D721Med (cell line): Measurements from ENCODE around the gene ACACA.
"Not testable (repeated sequence)": the region's sequence is repeated elsewhere in the genome, so short reads cannot be mapped to it uniquely, and the experiment has no call there.

ENCODE experiments used
- DNase-seq: peaks from one replicate; pipeline ENCODE4 v3.0.0; 2011; ENCODE audit warnings: low spot score; ENCODE audit not compliant: insufficient read length
- FAIRE-seq: peaks from 2 replicates; lab custom pipeline; 2011; peaks lifted over from hg19 to GRCh38; lab: Jason Lieb, UNC
- TF ChIP-seq, protein P1 (sequence below): IDR thresholded peaks from 2 replicates; pipeline ENCODE4 v1.5.1; 2012; ENCODE audit warnings: mild to moderate bottlenecking, control low read depth; ENCODE audit not compliant: insufficient read depth; ENCODE audit errors: missing control alignments

ACACA gene

DNA sequence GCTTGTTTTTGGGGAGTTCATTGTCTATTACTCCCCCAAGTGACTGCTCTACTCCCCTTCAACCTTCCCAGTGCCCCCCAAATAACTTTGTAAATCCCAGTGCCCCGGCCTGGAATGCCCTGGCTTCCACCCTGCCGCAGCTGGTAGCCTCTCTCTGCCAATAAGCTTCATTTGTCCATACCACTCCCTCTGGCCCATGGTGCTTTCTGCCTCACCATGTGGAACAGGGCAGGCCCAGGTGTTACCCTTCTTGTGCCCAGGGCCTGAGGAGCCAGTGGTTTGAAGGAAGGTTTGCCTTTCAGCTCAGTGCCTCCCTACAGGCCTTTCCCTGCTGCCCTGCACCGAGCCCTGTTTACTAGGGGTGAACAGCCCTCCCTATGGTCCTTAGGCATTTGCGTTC, 323.7 kb downstream of the ACACA start:
- FAIRE-seq = no peak
- TF ChIP-seq, protein P1, sequence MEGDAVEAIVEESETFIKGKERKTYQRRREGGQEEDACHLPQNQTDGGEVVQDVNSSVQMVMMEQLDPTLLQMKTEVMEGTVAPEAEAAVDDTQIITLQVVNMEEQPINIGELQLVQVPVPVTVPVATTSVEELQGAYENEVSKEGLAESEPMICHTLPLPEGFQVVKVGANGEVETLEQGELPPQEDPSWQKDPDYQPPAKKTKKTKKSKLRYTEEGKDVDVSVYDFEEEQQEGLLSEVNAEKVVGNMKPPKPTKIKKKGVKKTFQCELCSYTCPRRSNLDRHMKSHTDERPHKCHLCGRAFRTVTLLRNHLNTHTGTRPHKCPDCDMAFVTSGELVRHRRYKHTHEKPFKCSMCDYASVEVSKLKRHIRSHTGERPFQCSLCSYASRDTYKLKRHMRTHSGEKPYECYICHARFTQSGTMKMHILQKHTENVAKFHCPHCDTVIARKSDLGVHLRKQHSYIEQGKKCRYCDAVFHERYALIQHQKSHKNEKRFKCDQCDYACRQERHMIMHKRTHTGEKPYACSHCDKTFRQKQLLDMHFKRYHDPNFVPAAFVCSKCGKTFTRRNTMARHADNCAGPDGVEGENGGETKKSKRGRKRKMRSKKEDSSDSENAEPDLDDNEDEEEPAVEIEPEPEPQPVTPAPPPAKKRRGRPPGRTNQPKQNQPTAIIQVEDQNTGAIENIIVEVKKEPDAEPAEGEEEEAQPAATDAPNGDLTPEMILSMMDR = no peak
- no peak for DNase-seq

DNA sequence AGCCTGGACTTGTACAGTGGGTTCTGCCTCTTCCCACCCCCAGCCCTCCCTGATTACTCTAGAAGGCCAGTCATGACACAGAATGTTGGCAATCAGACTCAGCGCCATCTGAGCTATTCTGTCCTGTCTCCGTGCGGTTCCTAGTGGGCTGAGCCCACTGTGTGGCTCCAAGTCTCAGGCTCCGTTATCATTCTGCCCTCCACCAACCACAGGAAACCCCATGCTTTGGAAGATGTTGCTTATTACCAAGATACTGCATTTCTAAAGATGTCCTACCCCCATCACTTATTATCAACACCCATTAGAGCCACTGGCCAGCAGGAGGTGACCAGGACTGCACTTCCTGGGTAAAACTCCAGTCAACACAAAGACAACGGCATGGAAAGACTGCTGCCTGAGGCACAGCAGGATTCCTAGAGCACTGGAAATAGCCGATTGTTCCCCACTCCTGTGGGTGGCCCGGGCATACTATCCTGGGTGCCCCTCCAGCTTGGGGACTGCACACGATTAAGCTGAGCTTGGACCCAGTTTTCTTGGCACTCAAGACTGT, 324.2 kb downstream of the ACACA start:
- FAIRE-seq (no peak), DNase-seq (no peak)
- TF ChIP-seq, protein P1 = no peak

DNA sequence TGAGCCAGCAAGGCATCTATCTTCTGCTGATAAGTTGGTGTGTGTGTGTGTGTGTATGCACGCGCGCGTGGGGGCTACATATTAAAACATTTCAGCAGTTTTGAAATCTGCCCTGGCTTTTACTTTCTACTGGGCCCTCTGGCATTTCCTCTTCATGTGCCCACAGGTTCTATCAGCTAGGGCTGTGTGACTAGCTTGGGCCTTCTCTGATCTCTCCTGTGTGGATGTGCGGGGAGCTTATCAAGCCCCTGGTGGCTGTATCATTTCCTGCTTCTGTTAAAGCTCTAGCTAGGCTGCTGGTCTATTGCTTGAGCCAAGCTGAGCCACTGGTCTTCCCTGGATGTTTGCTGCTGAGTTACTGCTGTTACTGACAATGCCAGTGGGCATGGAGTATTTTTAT, 325.3 kb downstream of the ACACA start:
- TF ChIP-seq, protein P1 = no peak
- DNase-seq (no peak), FAIRE-seq (no peak)

DNA sequence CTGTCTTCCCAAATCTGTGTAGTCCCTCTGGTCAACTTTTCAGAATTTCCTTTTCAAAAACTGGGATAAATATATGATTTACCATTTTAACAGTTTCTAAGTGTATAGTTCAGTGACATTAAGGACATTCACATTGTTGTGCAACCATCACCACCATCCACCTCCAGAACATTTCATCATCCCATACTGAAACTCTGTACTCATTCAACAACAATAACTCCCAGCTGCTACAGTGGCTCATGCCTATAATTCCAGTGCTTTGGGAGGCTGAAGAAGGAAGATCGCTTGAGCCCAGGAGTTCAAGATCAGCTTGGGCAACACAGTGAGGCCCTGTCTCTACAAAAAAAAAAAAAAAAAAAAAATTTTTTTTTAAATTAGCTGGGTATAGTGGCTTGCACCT, 326.9 kb downstream of the ACACA start:
- TF ChIP-seq, protein P1 = no peak
- DNase-seq (no peak), FAIRE-seq (no peak)

DNA sequence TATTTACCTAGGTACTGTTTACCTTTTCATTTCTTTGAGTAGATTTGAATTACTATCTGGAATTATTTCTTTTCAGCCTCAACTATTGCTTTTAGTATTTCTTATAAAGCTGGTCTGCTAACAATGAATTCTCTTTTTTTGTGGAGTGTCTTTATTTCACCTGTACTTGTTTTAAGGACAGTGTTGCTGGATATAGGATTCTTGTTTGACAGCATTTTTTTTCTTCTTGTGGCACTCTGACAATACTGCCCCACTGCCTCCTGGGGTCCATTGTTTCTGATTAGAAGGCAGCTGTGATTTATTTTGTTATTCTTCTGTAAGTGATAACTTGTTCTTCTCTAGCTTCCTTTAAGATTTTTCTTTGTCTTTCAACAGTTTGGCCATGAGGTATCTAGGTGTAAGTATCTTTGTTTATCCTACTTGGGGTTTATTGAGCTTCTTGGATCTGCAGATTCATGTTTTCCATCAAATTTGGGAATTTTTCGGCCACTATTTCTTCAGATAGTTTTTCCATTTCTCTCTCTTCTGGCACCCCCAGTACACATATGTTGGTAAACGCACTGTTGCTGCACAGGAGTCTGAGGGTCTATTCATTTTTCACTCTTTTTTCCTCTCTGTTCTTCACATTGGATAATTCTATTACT, 327.4 kb downstream of the ACACA start:
- TF ChIP-seq, protein P1 = no peak
- DNase-seq = no peak
- no peak for FAIRE-seq

DNA sequence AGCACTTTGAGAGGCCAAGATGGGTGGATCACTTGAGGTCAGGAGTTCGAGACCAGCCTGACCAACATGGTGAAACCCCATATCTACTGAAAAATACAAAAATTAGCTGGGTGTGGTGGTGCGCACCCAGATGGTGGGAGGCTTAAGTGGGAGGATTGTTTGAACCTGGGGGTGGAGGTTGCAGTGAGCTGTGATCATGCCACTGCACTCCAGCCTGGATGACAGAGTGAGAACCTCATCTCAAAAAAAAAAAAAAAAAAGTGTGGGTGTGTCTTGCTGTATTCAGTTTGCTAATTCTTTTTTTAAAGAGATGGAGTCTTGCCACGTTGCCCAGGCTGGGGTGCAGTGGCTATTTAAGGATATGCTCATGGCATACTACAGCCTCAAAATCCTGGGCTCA, 333.2 kb downstream of the ACACA start:
- DNase-seq, FAIRE-seq: not testable (repeated sequence)

DNA sequence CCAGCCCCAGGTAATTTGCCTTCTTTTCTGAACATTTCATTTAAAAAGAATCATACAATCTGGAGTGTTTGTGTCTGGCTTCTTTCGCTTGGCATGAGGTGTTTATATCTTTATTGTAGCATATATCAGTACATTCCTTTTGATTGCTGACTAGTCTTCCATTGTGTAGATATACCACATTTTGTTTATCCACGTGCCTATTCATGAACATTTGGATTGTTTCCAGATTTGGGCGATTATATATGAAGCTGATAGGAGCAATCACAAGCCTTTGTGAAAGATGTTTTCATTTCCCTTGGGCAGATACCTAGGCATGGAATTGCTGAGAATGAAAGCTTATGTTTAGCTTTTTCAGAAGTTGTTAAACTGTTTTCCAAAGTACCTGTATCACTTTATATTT, 337.5 kb downstream of the ACACA start:
- TF ChIP-seq, protein P1 = no peak
- no peak for FAIRE-seq
- DNase-seq = no peak
